Neutrophil (primary cell): Measurements from ENCODE around the gene GFI1B.

Experiments
- H3K27ac ChIP-seq: fragments of 200-600 bp; sonication (generic); 2 replicates; pipeline ENCODE4 v1.5.1; 2016; ENCODE audit warnings: mild to moderate bottlenecking, moderate library complexity
- H3K27me3 ChIP-seq: fragments of 200-600 bp; sonication (generic); 2 replicates; pipeline ENCODE4 v1.6.0; 2016; ENCODE audit warnings: mild to moderate bottlenecking
- H3K36me3 ChIP-seq: fragments of 200-600 bp; sonication (generic); 2 replicates; pipeline ENCODE4 v1.5.1; 2017
- H3K4me1 ChIP-seq, 2 experiments: fragments of 200-600 bp in 1 of 2; sonication (generic) in 1 of 2; 1 replicate in 1 of 2; 2 replicates in 1 of 2; pipeline versions ENCODE4 v1.5.1 to v1.6.1; 2013 to 2016; ENCODE audit warnings: low read depth in 1 of 2, low read length in 1 of 2, mild to moderate bottlenecking in 1 of 2, moderate library complexity in 1 of 2; ENCODE audit not compliant: control insufficient read depth in 1 of 2, insufficient read depth in 1 of 2
- H3K4me3 ChIP-seq, 2 experiments: fragments of 200-600 bp in 1 of 2; sonication (generic) in 1 of 2; 1 replicate in 1 of 2; 2 replicates in 1 of 2; pipeline ENCODE4 v1.5.1; 2013 to 2016; ENCODE audit warnings: low read depth in 1 of 2, low read length in 1 of 2, mild to moderate bottlenecking in 1 of 2, moderate library complexity in 1 of 2
- H3K9me3 ChIP-seq: fragments of 200-600 bp; sonication (generic); 2 replicates; pipeline ENCODE4 v1.5.1; 2016
- TF ChIP-seq, protein P1 (sequence below): fragments of 200-600 bp; sonication (generic); IDR thresholded peaks from 2 replicates; pipeline ENCODE4 v1.5.1; 2016; ENCODE audit warnings: antibody characterized with exemption

GFI1B gene

DNA sequence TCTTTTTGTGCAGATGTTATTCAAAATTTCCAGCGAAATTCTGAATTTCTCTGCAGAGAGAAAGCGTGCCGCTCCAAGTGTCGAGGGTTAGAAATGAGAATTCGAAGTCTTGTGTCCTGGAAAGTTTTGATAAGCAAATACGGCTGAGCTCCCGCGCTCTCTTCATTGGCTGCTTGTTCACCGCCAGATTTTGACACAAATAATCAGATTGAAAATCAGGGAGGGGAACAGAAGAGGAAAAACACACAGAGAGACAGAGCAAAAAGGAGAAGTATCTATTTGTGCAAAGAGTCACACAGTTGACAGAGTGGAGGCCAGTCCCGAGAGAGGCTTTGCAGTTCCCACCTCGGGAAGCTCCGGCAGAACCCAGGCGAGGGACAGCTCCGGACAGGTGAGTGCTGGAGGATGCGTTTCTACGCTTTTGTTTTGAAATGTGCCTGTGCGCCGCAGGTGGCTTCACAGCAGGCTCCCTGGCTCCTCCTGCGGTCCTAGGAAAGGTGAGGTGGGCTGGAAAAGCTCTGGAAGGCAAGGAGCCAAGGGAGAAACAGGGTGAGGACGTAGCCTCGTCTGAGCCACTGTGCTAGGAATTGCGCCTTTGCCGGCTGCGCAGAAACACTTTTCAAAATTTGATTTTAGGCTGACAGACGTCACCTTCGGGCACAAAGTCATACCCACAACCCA is at the start of gene GFI1B:
Gene GFI1B, plus strand, starts transcription at position 244 of the 681 bp plus-strand sequence. CDS start 7,985 bp downstream, outside the sequence.
- H3K27me3 ChIP-seq = peaks cover 68% of the 10 kb centered on the region
- TF ChIP-seq, protein P1, sequence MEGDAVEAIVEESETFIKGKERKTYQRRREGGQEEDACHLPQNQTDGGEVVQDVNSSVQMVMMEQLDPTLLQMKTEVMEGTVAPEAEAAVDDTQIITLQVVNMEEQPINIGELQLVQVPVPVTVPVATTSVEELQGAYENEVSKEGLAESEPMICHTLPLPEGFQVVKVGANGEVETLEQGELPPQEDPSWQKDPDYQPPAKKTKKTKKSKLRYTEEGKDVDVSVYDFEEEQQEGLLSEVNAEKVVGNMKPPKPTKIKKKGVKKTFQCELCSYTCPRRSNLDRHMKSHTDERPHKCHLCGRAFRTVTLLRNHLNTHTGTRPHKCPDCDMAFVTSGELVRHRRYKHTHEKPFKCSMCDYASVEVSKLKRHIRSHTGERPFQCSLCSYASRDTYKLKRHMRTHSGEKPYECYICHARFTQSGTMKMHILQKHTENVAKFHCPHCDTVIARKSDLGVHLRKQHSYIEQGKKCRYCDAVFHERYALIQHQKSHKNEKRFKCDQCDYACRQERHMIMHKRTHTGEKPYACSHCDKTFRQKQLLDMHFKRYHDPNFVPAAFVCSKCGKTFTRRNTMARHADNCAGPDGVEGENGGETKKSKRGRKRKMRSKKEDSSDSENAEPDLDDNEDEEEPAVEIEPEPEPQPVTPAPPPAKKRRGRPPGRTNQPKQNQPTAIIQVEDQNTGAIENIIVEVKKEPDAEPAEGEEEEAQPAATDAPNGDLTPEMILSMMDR = no peak
- H3K4me1 ChIP-seq = peaks cover 12 to 24% of the 10 kb centered on the region in 2 experiments
- no peak within 1 kb of the TSS for H3K27ac ChIP-seq
- H3K36me3 ChIP-seq = no peaks in the 10 kb centered on the region
- no peak within 1 kb of the TSS for H3K4me3 ChIP-seq
- no peaks in the 10 kb centered on the region for H3K9me3 ChIP-seq

- no peak overlapping the region for H3K4me3 ChIP-seq
- H3K27ac ChIP-seq = no peak overlapping the region
- no peaks in the 10 kb centered on the region for H3K9me3 ChIP-seq
- no peaks in the 10 kb centered on the region for H3K27me3 ChIP-seq
- H3K36me3 ChIP-seq = peaks cover 48% of the 10 kb centered on the region
- H3K4me1 ChIP-seq = no peaks in the 10 kb centered on the region
- TF ChIP-seq, protein P1 = no peak
Measured at GRCh38 chr9:132931178-132931735, 47.2 kb upstream of the GFI1B start.

GRCh38 chr9:132935026-132935425 is 43.5 kb upstream of the GFI1B start:
- Histone ChIP-seq H3K27me3 (no peaks in the 10 kb centered on the region), H3K36me3 (peaks cover 14% of the 10 kb centered on the region), H3K27ac (no peak overlapping the region), H3K4me3 (no peak overlapping the region), H3K9me3 (no peaks in the 10 kb centered on the region), H3K4me1 (no peaks in the 10 kb centered on the region)
- TF ChIP-seq, protein P1 = no peak

- Histone ChIP-seq H3K9me3 (no peaks in the 10 kb centered on the region), H3K27ac (no peak overlapping the region), H3K4me1 (peaks cover 0 to 1% of the 10 kb centered on the region in 2 experiments), H3K4me3 (no peak overlapping the region), H3K36me3 (peaks cover 11% of the 10 kb centered on the region), H3K27me3 (no peaks in the 10 kb centered on the region)
- TF ChIP-seq, protein P1 = no peak
Measured at GRCh38 chr9:132937463-132937901, 41.0 kb upstream of the GFI1B start.

DNA sequence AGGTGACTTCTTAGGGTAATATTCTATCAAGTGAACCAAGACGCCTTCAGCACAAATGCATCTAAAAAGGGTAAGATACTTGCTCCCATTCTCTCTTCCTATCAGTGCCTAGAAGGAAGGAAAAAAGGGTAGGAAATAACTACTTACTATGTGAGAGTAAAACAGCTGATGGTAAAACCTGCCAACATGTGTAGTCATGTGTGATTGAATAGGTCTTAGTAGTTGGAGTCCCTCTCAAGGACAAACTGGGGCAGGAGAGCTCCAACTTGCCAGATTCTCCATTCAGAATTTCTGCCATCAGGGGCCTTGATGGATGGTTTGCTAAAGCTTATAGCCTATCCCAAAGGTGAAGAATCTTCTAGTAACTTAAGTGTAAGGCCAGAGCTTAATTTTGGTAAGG is 39.3 kb upstream of the GFI1B start:
- Histone ChIP-seq H3K4me3 (no peak overlapping the region), H3K27me3 (no peaks in the 10 kb centered on the region), H3K36me3 (peaks cover 8% of the 10 kb centered on the region), H3K4me1 (peaks cover 12 to 16% of the 10 kb centered on the region in 2 experiments), H3K9me3 (no peaks in the 10 kb centered on the region), H3K27ac (no peak overlapping the region)
- TF ChIP-seq, protein P1 = no peak
